Measurements from ENCODE around the gene SLC25A13. TPM values are rescaled to one million over a fixed set of nuclear protein-coding genes. Genes with fewer than 3 reads are reported as not detected.

Gene SLC25A13
- polyA plus RNA-seq, 1 donor, result 41.0 TPM

DNA sequence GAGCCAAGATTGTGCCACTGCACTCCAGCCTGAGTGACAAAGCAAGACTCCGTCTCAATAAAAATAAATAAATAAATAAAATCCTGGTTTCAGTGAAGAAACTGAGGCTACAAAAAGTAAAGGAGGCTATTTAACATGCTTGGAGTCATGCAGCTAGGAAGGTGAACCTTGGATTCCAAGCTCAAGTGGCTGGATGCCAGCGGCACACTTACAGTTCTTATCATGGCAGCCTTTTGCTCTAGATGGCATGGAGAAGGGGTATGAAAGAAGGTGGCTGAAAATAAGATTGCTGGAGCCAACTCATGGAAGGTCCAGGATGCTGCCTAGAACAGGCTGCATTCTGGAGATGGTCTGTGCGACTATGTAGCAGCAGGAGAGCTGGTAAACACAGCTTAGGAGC, 170.0 kb downstream of the SLC25A13 start:
- Histone ChIP-seq H3K27ac (ENCODE audit: low read length) (no peak overlapping the region), H3K4me1 (ENCODE audit: control insufficient read depth, insufficient read depth, low read length) (no peaks in the 10 kb centered on the region), H3K36me3 (ENCODE audit: control insufficient read depth, insufficient read depth, low read length) (peaks cover 11% of the 10 kb centered on the region), H3K27me3 (ENCODE audit: control insufficient read depth, insufficient read depth, low read length) (no peaks in the 10 kb centered on the region), H3K9me3 (ENCODE audit: control insufficient read depth, low read depth, low read length) (no peaks in the 10 kb centered on the region), H3K4me3 (ENCODE audit: low read length) (no peak overlapping the region)
- no peak for DNase-seq
- 80% methylated on average over 1 of the region's 3 CpGs for WGBS (ENCODE audit: insufficient coverage, low lambda C conversion rate)

DNA sequence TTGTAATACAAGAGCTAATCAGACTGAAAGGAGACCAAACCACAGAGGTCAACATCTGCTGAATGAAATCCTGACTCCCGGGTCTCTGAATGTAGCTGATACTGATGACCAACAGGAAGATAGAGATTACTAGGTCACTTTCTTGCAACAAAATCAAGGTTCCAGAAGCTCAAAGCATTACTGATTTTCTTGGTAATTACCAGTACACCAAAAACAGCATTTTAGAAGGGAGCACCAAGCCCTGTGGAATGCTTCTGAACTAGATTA, 177.7 kb downstream of the SLC25A13 start:
- no CpG with 5 or more reads among the region's 1 CpG for WGBS (ENCODE audit: insufficient coverage, low lambda C conversion rate)
- H3K27ac ChIP-seq (ENCODE audit: low read length), result no peak overlapping the region
- H3K9me3 ChIP-seq (ENCODE audit: control insufficient read depth, low read depth, low read length), result no peaks in the 10 kb centered on the region
- no peaks in the 10 kb centered on the region for H3K4me1 ChIP-seq (ENCODE audit: control insufficient read depth, insufficient read depth, low read length)
- peaks cover 23% of the 10 kb centered on the region for H3K36me3 ChIP-seq (ENCODE audit: control insufficient read depth, insufficient read depth, low read length)
- no peak overlapping the region for H3K4me3 ChIP-seq (ENCODE audit: low read length)
- H3K27me3 ChIP-seq (ENCODE audit: control insufficient read depth, insufficient read depth, low read length), result no peaks in the 10 kb centered on the region
- DNase-seq, result no peak

DNA sequence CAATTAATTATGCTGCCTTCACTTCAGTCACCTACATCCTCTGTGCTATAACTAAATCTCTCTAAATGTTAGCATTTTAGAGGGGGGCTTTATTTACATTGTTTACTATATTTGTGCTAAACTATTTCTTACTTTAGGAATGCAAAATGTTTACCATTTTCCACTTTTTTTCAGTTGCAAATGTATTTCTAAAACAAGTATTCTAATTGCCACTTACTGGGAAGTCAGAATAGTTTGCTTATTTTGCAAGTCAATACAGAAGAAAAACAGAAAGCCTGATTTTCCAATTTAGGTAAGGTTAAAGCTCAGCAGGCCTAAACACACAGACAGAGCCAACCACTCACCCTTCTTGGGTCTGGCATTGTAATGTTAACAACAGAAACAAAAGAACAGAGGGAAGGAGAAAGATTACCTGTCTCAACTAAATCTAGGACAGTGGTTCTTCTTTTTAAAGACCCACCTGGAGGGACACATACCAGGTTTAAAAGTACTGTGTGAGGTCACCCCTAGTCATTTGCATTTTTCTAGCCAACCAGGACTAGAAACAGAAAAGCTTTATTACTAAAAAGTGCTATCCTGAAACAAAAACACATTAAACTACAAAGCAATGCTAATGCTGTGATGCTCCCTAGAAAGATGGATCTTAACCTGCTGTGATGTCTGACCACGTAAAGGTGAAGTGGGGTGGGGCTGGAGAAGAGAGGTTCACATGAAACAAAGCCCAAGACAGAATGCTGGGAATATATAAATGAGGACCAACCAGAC, 178.2 kb downstream of the SLC25A13 start:
- H3K4me1 ChIP-seq (ENCODE audit: control insufficient read depth, insufficient read depth, low read length), result no peaks in the 10 kb centered on the region
- H3K27ac ChIP-seq (ENCODE audit: low read length), result no peak overlapping the region
- DNase-seq, result no peak
- no peaks in the 10 kb centered on the region for H3K27me3 ChIP-seq (ENCODE audit: control insufficient read depth, insufficient read depth, low read length)
- no CpG with 5 or more reads among the region's 1 CpG for WGBS (ENCODE audit: insufficient coverage, low lambda C conversion rate)
- H3K9me3 ChIP-seq (ENCODE audit: control insufficient read depth, low read depth, low read length), result no peaks in the 10 kb centered on the region
- H3K36me3 ChIP-seq (ENCODE audit: control insufficient read depth, insufficient read depth, low read length), result peaks cover 23% of the 10 kb centered on the region
- no peak overlapping the region for H3K4me3 ChIP-seq (ENCODE audit: low read length)

DNA sequence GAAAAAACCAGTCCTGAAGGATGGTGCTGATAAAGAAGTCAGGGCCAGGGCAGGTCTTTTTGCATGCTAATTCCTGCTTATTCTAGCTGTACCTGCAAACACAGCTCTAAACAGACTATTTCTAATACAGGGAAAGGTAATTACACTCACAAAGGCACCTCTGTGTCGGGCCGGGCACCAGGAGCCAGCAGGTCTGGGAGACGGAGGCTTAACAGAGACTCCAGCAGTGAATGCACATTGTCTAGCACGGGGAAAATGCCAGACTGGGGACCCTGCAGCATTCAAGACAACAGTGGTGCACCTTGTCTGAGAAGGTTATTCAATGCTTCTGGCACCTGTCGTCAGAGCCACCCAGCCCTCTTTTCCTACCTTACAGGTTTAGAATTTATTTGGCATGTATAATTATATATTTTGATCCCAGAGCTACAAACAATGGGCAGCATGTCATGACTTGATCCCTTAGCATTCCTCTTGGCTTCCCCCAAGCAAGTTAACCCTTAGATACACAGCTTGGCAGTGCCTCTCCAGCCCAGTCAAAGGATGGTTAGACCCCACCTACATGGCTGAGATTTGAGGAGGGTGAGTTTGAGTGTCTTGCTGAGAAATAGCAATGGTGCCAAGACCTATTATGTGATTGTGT, 185.2 kb downstream of the SLC25A13 start:
- Histone ChIP-seq H3K36me3 (ENCODE audit: control insufficient read depth, insufficient read depth, low read length) (peaks cover 15% of the 10 kb centered on the region), H3K4me3 (ENCODE audit: low read length) (no peak overlapping the region), H3K9me3 (ENCODE audit: control insufficient read depth, low read depth, low read length) (no peaks in the 10 kb centered on the region), H3K27ac (ENCODE audit: low read length) (no peak overlapping the region), H3K4me1 (ENCODE audit: control insufficient read depth, insufficient read depth, low read length) (no peaks in the 10 kb centered on the region), H3K27me3 (ENCODE audit: control insufficient read depth, insufficient read depth, low read length) (no peaks in the 10 kb centered on the region)
- DNase-seq, result no peak
- WGBS (ENCODE audit: insufficient coverage, low lambda C conversion rate), result no CpG with 5 or more reads among the region's 5 CpGs

- Histone ChIP-seq H3K4me1 (ENCODE audit: control insufficient read depth, insufficient read depth, low read length) (no peaks in the 10 kb centered on the region), H3K36me3 (ENCODE audit: control insufficient read depth, insufficient read depth, low read length) (peaks cover 25% of the 10 kb centered on the region), H3K27me3 (ENCODE audit: control insufficient read depth, insufficient read depth, low read length) (no peaks in the 10 kb centered on the region), H3K9me3 (ENCODE audit: control insufficient read depth, low read depth, low read length) (no peaks in the 10 kb centered on the region), H3K4me3 (ENCODE audit: low read length) (no peak overlapping the region), H3K27ac (ENCODE audit: low read length) (no peak overlapping the region)
- no CpG with 5 or more reads among the region's 2 CpGs for WGBS (ENCODE audit: insufficient coverage, low lambda C conversion rate)
- DNase-seq, result no peak
These were observed 186.7 kb downstream of the SLC25A13 start for GRCh38 chr7:96135241-96135640.

GRCh38 chr7:96131525-96131924, 190.4 kb downstream of the SLC25A13 start:
- Histone ChIP-seq H3K36me3 (ENCODE audit: control insufficient read depth, insufficient read depth, low read length) (peaks cover 30% of the 10 kb centered on the region), H3K9me3 (ENCODE audit: control insufficient read depth, low read depth, low read length) (no peaks in the 10 kb centered on the region), H3K27me3 (ENCODE audit: control insufficient read depth, insufficient read depth, low read length) (no peaks in the 10 kb centered on the region), H3K4me1 (ENCODE audit: control insufficient read depth, insufficient read depth, low read length) (no peaks in the 10 kb centered on the region), H3K4me3 (ENCODE audit: low read length) (no peak overlapping the region), H3K27ac (ENCODE audit: low read length) (no peak overlapping the region)
- DNase-seq, result no peak
- 93% methylated on average over 2 of the region's 3 CpGs for WGBS (ENCODE audit: insufficient coverage, low lambda C conversion rate)

- H3K9me3 ChIP-seq (ENCODE audit: control insufficient read depth, low read depth, low read length), result no peaks in the 10 kb centered on the region
- no peak overlapping the region for H3K4me3 ChIP-seq (ENCODE audit: low read length)
- H3K4me1 ChIP-seq (ENCODE audit: control insufficient read depth, insufficient read depth, low read length), result no peaks in the 10 kb centered on the region
- DNase-seq, result no peak
- H3K27me3 ChIP-seq (ENCODE audit: control insufficient read depth, insufficient read depth, low read length), result no peaks in the 10 kb centered on the region
- H3K36me3 ChIP-seq (ENCODE audit: control insufficient read depth, insufficient read depth, low read length), result peaks cover 25% of the 10 kb centered on the region
- WGBS (ENCODE audit: insufficient coverage, low lambda C conversion rate), result no CpG with 5 or more reads among the region's 2 CpGs
- H3K27ac ChIP-seq (ENCODE audit: low read length), result no peak overlapping the region
These were observed 194.2 kb downstream of the SLC25A13 start for GRCh38 chr7:96127746-96128145.

DNA sequence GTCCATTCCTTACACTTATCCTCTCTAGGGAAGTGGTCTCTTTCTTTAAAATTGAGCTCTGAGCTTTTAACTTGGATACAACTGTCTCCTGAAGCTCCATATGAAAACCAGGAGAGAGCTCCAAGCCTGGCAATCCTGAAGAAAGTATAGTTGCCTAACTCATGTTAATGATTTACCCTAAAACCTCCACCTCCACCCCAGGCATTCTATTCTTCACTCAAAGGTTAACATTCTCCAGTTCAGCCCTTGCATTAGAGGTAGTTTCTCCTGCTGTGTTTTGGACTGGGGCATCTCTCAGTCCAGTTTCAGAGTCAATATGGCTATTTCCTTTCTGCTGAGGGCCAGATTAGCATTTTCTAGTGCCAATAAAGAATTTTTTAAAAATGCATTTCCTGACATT, 195.5 kb downstream of the SLC25A13 start:
- Histone ChIP-seq H3K27ac (ENCODE audit: low read length) (no peak overlapping the region), H3K27me3 (ENCODE audit: control insufficient read depth, insufficient read depth, low read length) (no peaks in the 10 kb centered on the region), H3K36me3 (ENCODE audit: control insufficient read depth, insufficient read depth, low read length) (peaks cover 27% of the 10 kb centered on the region), H3K4me1 (ENCODE audit: control insufficient read depth, insufficient read depth, low read length) (no peaks in the 10 kb centered on the region), H3K4me3 (ENCODE audit: low read length) (no peak overlapping the region), H3K9me3 (ENCODE audit: control insufficient read depth, low read depth, low read length) (no peaks in the 10 kb centered on the region)
- DNase-seq, result peak; percentile 7 to 35

DNA sequence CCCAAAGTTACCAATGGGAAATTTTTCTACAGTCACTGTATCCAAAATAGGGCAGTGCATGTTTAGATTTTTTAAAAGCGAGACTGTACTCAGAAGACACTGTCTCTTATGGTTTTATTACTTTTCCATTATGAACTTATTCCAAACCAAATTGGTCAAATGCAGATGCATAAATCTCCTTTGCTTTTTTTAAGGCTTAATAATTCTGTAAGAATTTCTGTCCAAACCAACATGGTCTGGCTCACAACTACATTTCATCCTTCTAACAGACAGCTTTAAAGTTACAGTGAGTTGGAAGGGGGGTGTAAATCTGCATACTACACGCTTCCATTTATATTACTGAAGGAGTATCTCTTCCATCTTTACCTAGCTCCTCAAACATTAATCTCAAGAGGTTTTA, 199.2 kb downstream of the SLC25A13 start:
- Histone ChIP-seq H3K27ac (ENCODE audit: low read length) (no peak overlapping the region), H3K9me3 (ENCODE audit: control insufficient read depth, low read depth, low read length) (no peaks in the 10 kb centered on the region), H3K4me1 (ENCODE audit: control insufficient read depth, insufficient read depth, low read length) (no peaks in the 10 kb centered on the region), H3K4me3 (ENCODE audit: low read length) (no peak overlapping the region), H3K27me3 (ENCODE audit: control insufficient read depth, insufficient read depth, low read length) (no peaks in the 10 kb centered on the region), H3K36me3 (ENCODE audit: control insufficient read depth, insufficient read depth, low read length) (peaks cover 24% of the 10 kb centered on the region)
- WGBS (ENCODE audit: insufficient coverage, low lambda C conversion rate), result 60% methylated on average over 1 of the region's 2 CpGs
- no peak for DNase-seq

DNA sequence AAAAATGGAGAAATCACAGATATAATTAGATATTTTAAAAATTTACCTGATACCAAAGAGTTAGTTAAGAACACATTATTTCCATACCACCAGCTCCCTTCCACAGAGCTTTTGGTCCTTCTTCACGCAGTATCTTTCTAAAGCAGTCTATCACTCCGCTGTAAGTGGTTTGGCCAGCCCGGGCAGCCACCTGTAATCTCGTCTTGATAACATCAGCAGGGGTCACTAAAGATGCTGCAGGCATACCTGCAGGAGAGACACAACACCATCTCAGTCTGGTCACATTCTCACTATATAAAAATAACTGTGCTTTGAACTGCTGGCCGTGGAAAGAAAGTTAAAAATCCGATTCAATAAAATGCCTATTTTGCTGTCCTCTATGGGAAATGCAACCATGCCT, 200.1 kb downstream of the SLC25A13 start:
- DNase-seq, result no peak
- no CpG with 5 or more reads among the region's 6 CpGs for whole genome bisulfite sequencing (ENCODE audit: insufficient coverage, low lambda C conversion rate)
- Histone ChIP-seq H3K4me3 (ENCODE audit: low read length) (no peak overlapping the region), H3K9me3 (ENCODE audit: control insufficient read depth, low read depth, low read length) (no peaks in the 10 kb centered on the region), H3K36me3 (ENCODE audit: control insufficient read depth, insufficient read depth, low read length) (peaks cover 23% of the 10 kb centered on the region), H3K27me3 (ENCODE audit: control insufficient read depth, insufficient read depth, low read length) (no peaks in the 10 kb centered on the region), H3K27ac (ENCODE audit: low read length) (no peak overlapping the region), H3K4me1 (ENCODE audit: control insufficient read depth, insufficient read depth, low read length) (no peaks in the 10 kb centered on the region)

Data from large intestine (tissue), 3 donors.